Epithelial cell of esophagus (primary cell): ENCODE results near the gene RBM17.

Experiments used
- DNase-seq: peaks from one replicate; pipeline ENCODE4 v3.0.0; 2010; ENCODE audit warnings: low read depth
- H3K4me3 ChIP-seq: 2 replicates; pipeline ENCODE4 v1.5.1; 2011; ENCODE audit warnings: mild to moderate bottlenecking, low read length, control low read depth
- TF ChIP-seq, protein P1 (sequence below): IDR thresholded peaks from 2 replicates; pipeline ENCODE4 v1.5.1; 2011; ENCODE audit warnings: low read depth, mild to moderate bottlenecking, low read length, control low read depth, inconsistent platforms; ENCODE audit not compliant: insufficient read depth; ENCODE audit errors: missing control alignments

The RBM17 gene

DNA sequence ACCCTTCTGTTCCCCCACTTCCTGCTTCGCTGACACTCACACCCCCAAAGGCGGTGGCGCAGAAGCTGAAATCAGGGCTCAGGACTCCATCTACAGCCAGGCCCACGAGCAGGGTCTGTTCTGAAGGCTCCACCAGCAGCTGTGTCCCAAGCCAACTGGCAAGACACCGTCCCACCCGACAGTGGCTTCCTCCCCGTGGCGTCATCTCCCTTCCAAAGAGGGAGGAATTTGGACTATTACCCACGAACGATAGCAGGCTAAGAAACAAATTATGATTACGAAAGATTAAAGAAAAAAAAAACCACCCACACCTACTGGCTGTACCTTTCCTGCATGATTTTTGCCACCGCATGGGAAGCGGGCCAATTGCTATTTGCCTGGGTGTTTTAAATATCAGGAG lies 54.3 kb downstream of the RBM17 start:
- no peak for DNase-seq
- H3K4me3 ChIP-seq: no peak overlapping the region
- TF ChIP-seq, protein P1, sequence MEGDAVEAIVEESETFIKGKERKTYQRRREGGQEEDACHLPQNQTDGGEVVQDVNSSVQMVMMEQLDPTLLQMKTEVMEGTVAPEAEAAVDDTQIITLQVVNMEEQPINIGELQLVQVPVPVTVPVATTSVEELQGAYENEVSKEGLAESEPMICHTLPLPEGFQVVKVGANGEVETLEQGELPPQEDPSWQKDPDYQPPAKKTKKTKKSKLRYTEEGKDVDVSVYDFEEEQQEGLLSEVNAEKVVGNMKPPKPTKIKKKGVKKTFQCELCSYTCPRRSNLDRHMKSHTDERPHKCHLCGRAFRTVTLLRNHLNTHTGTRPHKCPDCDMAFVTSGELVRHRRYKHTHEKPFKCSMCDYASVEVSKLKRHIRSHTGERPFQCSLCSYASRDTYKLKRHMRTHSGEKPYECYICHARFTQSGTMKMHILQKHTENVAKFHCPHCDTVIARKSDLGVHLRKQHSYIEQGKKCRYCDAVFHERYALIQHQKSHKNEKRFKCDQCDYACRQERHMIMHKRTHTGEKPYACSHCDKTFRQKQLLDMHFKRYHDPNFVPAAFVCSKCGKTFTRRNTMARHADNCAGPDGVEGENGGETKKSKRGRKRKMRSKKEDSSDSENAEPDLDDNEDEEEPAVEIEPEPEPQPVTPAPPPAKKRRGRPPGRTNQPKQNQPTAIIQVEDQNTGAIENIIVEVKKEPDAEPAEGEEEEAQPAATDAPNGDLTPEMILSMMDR: no peak

DNA sequence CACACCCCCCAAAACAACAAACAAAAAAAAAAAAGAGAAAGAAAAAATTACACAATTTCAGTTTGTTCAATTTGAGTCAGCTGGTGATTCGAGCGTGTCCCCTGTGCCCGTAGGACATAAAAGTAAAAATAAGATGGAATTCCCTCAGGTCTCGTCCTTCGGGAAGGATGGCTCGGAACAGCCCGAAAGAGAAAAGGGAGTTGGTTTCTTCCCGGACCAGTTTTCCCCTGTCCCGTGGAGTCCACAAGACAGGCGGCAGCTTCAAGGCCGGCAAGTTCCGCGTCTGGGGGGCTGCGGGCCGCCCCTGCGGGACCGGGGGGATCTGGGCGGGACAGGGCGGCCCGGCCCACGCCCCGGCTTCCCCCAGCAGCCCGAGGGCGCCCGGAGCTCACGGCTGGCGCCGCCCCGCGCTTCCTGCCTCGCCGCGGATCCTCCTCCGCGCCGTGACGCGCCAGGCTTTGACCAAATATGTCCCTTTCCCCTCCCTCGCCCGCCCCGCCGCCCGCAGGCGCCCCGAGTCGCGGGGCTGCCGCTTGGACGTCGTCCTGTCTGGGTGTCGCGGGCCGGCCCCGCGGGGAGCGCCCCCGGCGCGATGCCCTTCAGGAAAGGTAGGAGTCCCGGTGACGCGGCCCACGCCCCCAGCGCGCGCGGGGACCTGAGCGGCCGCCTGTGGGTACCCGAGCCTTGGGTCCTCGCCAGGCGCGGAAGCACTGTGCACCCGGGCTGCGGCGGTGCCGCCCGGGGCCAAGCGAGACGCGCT lies 55.8 kb downstream of the RBM17 start:
- DNase-seq: peak; percentile 87
- H3K4me3 ChIP-seq: peak overlapping the region; percentile 57
- TF ChIP-seq, protein P1: no peak

DNA sequence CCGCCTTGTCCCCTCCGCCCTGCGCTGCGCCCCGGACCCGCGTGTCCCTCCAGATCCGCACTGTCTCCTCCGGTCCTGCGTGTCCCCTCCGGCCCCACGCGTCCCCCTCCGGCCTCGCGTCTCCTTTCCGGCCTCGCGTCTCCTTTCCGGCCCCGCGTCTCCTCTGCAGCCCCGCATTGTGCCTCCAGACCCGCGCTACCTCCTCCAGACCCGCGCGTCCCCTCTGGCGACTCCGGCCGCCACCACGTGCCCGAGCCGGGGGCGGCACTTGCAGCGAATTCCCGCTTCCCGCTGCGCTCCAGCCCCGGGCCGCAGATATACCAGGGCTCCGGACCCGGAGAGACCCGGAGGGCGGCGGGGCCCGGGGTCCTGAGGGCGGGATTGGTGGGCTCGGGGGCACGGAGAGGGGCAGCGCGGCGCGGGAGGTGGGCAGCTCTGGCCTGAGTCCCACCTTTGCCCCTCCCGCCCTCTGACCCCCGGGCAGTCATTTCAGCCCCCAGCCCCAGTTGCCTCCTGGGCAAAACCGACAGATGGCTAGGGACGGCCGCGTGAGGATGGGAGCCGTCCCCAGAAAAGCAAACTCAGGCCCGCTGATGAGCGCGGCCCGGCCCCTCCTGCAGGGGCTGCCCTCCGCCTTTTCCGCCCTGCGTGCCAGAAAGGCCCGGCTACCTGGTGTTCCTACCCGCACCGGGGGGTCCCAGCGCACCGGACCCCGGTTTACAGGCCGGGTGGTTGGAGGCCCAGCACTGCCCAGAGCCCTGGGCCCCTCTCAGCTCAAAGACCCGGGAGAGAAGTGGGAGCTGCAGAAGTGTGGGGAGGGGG lies 56.5 kb downstream of the RBM17 start:
- peak overlapping the region; percentile 57 for H3K4me3 ChIP-seq
- TF ChIP-seq, protein P1: no peak
- no peak for DNase-seq

DNA sequence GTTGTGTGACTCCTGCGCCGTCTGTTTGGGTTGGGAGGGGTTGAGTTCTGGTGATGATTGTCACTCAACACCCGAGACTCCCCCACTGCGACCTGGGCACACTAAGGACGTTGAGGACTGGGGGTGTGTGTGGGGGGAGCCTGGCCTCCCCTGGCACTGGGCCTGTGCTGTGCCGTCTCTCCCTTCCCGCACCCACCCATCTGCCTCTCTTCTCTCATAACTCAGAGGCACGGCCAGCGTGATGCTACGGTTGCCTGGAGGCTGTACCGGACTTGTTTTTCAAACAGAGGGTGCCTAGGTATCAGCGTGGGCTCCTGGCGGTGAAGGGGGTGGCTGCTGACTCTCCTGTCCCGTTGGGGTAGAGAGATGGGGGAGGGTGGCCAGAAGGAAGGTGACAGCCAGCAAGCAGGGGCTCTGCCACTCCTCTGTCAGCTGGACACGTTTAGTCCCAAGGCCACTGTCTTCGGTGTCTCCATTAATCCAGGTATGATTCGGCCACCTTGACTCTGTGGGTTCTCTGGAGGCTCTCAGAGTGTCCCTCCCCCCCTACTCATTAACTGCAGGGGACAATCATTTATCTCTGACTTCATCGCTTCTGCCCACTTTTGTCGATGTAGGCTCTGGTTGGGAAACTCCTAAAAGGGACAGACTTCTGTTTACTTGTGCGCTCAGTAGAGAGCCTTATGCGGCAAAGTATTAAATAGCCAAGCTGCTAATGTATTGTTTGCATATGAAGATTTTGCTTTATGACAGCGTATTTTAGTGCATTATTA lies 57.4 kb downstream of the RBM17 start:
- TF ChIP-seq, protein P1: no peak
- H3K4me3 ChIP-seq: peak overlapping the region; percentile 57
- no peak for DNase-seq

DNA sequence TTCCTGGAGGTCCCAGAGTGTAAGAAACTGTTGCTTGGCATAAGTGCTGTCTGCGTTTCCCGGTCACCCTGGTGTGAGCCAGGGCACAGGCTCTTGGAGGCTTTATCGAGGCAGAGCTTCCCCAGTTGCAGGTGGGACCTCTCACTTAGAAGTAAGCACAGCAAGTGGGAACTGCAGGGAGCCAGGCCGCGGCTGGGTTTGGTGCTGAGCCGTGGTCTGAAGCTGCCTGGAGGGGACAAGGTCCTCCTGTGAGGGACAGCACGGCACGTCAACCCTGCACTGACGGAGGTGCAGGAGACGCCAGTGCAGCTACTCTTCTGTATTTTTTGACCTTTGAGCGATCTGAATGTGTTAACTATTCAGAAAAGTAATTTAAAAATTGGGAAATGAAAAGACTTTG lies 58.1 kb downstream of the RBM17 start:
- no peak overlapping the region for H3K4me3 ChIP-seq
- TF ChIP-seq, protein P1: no peak
- DNase-seq: no peak

DNA sequence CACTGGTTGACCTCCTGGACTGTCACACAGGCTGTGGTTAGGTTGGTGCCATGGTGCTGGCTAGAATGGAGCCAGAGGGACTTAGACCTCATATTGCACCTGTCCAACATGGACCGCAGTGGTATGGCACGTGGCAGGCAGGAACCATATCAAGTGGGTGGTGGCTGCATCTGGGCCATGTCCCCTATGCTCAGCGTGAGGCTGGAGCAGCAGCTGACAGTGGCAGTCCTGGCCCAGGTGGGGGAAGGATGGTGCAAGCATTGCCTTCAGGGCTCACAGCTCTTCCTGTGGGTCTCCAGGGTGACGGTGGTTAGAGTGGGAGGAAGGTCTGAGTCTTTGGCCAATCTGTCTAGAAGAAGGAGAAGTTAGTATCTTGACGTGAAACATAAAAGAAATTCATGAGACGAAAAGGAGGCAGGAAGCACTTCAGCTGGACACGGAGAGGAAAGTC lies 59.4 kb downstream of the RBM17 start:
- no peak overlapping the region for H3K4me3 ChIP-seq
- TF ChIP-seq, protein P1: no peak
- no peak for DNase-seq
